AG08396 (cell line): ENCODE results near the gene DYNC1H1.
A peak's percentile ranks its signal among the peaks of the same experiment; 100 is the strongest.

Experiments
- DNase-seq: peaks from one replicate; pipeline ENCODE4 v3.0.0; 2012; ENCODE audit warnings: low spot score, mixed read lengths

DYNC1H1 gene

GRCh38 chr14:101944451-101944850 lies 19.9 kb upstream of the DYNC1H1 start:
- DNase-seq, result no peak

GRCh38 chr14:101945171-101945570 lies 19.2 kb upstream of the DYNC1H1 start:
- no peak for DNase-seq

GRCh38 chr14:101947577-101947903 lies 16.8 kb upstream of the DYNC1H1 start:
- no peak for DNase-seq

GRCh38 chr14:101947904-101948665 lies 16.3 kb upstream of the DYNC1H1 start:
- peak; percentile 97 for DNase-seq

- no peak for DNase-seq
These were observed 15.6 kb upstream of the DYNC1H1 start for GRCh38 chr14:101948666-101949216.

GRCh38 chr14:101950100-101950499 lies 14.3 kb upstream of the DYNC1H1 start:
- DNase-seq, result no peak

- no peak for DNase-seq
These were observed 13.7 kb upstream of the DYNC1H1 start for GRCh38 chr14:101950516-101951215.

- no peak for DNase-seq
These were observed 11.2 kb upstream of the DYNC1H1 start for GRCh38 chr14:101953151-101953550.

- no peak for DNase-seq
These were observed 9.9 kb upstream of the DYNC1H1 start for GRCh38 chr14:101954501-101954900.

- no peak for DNase-seq
These were observed 8.6 kb upstream of the DYNC1H1 start for GRCh38 chr14:101955695-101956161.

GRCh38 chr14:101956179-101956885 lies 8.0 kb upstream of the DYNC1H1 start:
- no peak for DNase-seq

GRCh38 chr14:101957406-101958234 lies 6.8 kb upstream of the DYNC1H1 start:
- DNase-seq, result no peak

- no peak for DNase-seq
These were observed 5.8 kb upstream of the DYNC1H1 start for GRCh38 chr14:101958418-101959180.

- no peak for DNase-seq
These were observed 5.1 kb upstream of the DYNC1H1 start for GRCh38 chr14:101959277-101959676.

- no peak for DNase-seq
These were observed 4.1 kb upstream of the DYNC1H1 start for GRCh38 chr14:101960225-101960624.

GRCh38 chr14:101961011-101961721 lies 3.2 kb upstream of the DYNC1H1 start:
- peak; percentile 75 for DNase-seq

- DNase-seq, result no peak
These were observed 2.4 kb upstream of the DYNC1H1 start for GRCh38 chr14:101961746-101962502.

- peak; percentile 80 for DNase-seq
These were observed 1.9 kb upstream of the DYNC1H1 start for GRCh38 chr14:101962503-101962874.

GRCh38 chr14:101963052-101963451 lies 1.3 kb upstream of the DYNC1H1 start:
- DNase-seq, result no peak
